Stomach (tissue), 4 donors: ENCODE measurements around the gene EXOC3.

Experiments used
- POLR2A ChIP-seq, 4 donors: fragments of 450-650 bp; IDR thresholded peaks; one replicate each; pipeline ENCODE4 v1.6.1; 2016; ENCODE audit warnings: antibody characterized with exemption in 4 of 4, control low read depth in 2 of 4, mild to moderate bottlenecking in 1 of 4, moderate library complexity in 1 of 4
- TF ChIP-seq, protein P1 (sequence below), 7 experiments: fragments of 450-650 bp in 4 of 7; fragments of 200-600 bp in 3 of 7; sonication (generic) in 3 of 7; IDR thresholded peaks; one replicate each; pipeline ENCODE4 v1.5.1; 2016 to 2019; ENCODE audit warnings: antibody characterized with exemption in 7 of 7, control low read depth in 2 of 7, mild to moderate bottlenecking in 1 of 7

GRCh38 chr5:491856-492155, 48.8 kb downstream of the EXOC3 start:
- TF ChIP-seq, protein P1, sequence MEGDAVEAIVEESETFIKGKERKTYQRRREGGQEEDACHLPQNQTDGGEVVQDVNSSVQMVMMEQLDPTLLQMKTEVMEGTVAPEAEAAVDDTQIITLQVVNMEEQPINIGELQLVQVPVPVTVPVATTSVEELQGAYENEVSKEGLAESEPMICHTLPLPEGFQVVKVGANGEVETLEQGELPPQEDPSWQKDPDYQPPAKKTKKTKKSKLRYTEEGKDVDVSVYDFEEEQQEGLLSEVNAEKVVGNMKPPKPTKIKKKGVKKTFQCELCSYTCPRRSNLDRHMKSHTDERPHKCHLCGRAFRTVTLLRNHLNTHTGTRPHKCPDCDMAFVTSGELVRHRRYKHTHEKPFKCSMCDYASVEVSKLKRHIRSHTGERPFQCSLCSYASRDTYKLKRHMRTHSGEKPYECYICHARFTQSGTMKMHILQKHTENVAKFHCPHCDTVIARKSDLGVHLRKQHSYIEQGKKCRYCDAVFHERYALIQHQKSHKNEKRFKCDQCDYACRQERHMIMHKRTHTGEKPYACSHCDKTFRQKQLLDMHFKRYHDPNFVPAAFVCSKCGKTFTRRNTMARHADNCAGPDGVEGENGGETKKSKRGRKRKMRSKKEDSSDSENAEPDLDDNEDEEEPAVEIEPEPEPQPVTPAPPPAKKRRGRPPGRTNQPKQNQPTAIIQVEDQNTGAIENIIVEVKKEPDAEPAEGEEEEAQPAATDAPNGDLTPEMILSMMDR (IDR thresholded peaks at IDR 0.05) = no peak
- no peak for TF ChIP-seq POLR2A (IDR thresholded peaks at IDR 0.05)
